Stimulated activated CD4-positive, alpha-beta T cell treated with anti-CD3 and anti-CD28 coated beads, Interleukin-12 subunit alpha, Interleukin-12 subunit beta, amount 100 ng/mL, for 4 hours (primary cell): ENCODE results near the gene TPSB2.

Source experiments
- DNase-seq: peaks from one replicate; pipeline ENCODE4 v3.0.0-alpha.2; 2020

The TPSB2 gene

DNA sequence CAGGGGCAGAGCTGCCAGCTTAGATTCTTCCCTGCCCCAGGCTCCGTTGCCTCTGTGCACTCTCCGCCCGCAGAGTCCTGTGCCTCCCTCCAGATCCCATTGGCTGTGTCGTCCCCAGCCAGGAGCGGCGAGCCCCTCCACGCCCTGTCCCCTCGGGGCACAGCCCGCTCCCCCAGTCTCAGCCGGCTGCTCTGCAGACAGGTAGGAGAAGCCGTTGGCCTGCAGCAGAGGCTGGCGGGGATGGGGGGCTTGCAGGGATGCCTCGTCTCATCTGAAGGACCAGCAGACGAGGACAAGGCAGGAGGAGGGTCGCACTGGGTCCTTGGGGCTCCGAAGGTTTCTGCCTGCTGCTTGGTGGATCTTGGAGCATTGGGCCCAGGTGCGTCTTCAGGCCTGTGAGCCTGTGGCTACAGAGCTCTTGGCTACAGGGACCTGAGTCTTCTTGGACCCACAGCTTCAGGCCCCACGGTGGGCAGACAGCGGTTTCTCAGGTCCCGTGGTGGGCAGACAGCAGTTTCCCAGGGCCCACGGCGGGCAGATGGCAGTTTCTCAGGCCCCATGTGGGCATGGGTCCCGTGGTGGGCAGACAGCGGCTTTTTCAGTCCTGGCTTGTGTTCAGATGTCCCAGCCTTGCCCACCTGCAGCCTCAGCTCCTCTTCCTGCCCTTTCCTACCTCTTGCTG is 10.9 kb downstream of the TPSB2 start:
- DNase-seq: no peak

GRCh38 chr16:1218061-1218929 is 11.7 kb downstream of the TPSB2 start:
- no peak for DNase-seq

GRCh38 chr16:1217526-1217925 is 12.5 kb downstream of the TPSB2 start:
- DNase-seq: no peak

- no peak for DNase-seq
Observed at GRCh38 chr16:1216681-1217400, 13.1 kb downstream of the TPSB2 start.

- no peak for DNase-seq
Observed at GRCh38 chr16:1216296-1216619, 13.7 kb downstream of the TPSB2 start.

DNA sequence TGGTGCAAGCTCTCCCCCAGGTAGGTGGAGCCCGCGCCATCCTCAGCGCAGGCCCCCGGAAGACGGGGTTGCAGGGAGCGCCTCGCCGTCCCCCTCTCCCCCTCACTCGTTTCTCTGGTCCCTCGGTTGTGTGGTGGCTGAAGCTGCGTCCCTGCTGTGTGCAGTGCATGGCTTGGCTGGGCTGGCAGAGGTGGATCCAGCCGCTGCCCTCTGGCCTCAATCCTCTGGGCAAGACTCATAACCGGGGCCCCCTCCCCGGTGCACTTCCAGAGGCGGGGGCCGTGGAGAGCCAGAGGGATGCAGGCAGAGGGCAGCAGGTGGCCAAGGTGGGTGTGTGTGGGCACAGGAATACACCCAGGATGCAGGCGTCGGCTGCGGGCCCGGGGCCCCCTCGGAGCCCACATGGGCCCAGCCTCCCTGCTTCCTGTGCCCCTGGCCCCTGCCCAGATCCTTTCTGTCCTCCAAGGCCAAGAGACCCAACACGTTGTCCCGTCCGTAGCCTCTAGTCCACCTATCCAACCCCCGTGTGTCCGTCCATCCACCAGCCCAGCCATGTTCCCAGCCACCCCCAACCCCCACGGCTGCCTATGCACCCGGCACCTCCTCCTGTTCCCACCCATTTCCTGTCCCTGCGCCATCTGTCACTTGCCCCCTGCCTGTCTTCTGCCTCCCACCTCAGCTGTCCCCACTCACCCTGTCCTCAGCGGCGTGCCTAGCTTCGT is 14.2 kb downstream of the TPSB2 start:
- no peak for DNase-seq

DNA sequence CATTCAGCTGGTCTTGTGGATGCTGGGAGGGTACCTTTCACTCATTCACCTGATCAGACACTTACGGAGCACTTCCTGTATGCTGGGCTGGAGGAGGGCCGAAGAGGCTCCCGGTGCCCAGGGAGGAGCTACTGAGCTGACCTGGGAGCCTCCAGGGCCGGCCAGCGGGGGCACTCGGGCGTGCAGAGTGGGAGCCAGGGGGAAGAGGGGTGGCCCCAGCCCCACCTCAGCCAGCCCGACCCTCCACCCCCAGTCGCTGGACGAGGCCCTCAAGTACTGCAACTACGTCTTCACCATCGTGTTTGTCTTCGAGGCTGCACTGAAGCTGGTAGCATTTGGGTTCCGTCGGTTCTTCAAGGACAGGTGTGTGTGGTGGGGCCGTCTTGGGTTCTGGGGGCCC is 15.3 kb downstream of the TPSB2 start:
- DNase-seq: no peak

GRCh38 chr16:1213796-1214372 is 16.1 kb downstream of the TPSB2 start:
- DNase-seq: no peak

DNA sequence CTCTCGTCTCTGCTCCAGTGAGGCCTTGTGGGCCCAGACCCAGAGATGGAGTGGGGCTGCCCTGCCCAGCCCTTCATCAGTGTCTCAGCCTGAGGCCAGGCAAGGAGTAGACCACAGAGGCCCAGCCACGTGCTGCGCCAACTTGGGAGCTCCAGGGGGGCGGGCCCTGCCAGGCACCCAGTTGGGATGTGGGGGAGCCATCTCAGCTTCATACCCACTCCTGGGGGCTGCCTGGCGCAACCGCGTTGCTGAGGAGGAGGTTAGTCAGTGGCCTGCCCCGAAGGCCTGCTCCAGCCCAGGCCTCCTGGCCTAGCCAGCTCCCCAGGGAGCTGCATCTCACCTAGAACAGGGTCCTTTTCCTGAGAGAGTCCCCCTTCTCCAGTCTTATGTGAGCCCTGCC is 16.8 kb downstream of the TPSB2 start:
- no peak for DNase-seq

DNA sequence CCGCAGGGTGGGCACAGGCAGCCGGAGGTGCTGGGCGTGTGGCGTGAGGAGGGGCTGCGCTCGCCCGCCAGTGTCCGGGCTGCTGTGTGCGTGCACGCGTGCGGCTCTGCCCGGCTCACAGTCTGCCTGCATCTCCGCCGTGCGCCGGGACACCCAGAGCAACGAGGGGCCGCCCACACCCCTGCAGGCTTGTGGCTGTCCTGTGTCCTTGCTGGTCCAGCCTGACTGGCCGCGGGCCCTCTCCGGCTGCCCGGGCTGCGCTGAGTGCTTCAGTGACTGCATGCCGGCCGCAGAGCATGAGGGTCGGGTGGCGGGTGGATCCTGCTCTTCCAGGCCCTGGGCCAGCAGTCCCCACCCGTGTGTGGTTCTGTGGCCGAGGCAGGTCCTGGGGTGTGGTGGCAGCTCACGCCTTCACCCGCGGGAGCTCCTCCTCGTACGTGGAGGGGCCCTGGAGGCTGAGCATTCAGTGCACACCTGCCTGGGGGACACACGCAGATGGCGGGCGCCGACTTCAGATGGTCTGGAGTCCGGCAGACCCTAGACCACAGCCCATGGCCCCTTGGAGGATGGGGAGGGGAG is 17.3 kb downstream of the TPSB2 start:
- DNase-seq: no peak

GRCh38 chr16:1211451-1212268 is 18.3 kb downstream of the TPSB2 start:
- DNase-seq: no peak

DNA sequence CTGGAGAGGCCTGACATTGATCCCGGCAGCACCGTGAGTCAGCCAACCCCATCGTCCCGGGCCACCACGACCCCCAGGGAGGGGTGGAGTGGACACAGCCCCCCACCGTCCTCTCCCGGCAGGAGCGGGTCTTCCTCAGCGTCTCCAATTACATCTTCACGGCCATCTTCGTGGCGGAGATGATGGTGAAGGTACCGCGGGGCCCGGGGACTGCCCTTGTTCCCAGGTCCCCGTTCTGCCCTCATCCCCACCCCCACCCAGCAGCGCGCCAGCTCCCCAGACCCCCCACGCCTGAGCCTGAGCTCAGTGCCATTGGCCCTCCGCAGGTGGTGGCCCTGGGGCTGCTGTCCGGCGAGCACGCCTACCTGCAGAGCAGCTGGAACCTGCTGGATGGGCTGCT is 19.5 kb downstream of the TPSB2 start:
- DNase-seq: no peak

DNA sequence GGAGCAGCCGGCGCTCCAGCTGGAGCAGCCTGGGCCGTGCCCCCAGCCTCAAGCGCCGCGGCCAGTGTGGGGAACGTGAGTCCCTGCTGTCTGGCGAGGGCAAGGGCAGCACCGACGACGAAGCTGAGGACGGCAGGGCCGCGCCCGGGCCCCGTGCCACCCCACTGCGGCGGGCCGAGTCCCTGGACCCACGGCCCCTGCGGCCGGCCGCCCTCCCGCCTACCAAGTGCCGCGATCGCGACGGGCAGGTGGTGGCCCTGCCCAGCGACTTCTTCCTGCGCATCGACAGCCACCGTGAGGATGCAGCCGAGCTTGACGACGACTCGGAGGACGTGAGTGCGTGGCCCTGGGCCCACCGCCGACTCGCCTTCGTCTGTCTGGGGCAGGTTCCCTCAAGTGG is 20.9 kb downstream of the TPSB2 start:
- DNase-seq: no peak

- DNase-seq: no peak
Observed at GRCh38 chr16:1208239-1208830, 21.6 kb downstream of the TPSB2 start.

GRCh38 chr16:1206786-1207185 is 23.2 kb downstream of the TPSB2 start:
- DNase-seq: no peak

- no peak for DNase-seq
Observed at GRCh38 chr16:1206326-1206725, 23.7 kb downstream of the TPSB2 start.

GRCh38 chr16:1204933-1205332 is 25.1 kb downstream of the TPSB2 start:
- DNase-seq: no peak

DNA sequence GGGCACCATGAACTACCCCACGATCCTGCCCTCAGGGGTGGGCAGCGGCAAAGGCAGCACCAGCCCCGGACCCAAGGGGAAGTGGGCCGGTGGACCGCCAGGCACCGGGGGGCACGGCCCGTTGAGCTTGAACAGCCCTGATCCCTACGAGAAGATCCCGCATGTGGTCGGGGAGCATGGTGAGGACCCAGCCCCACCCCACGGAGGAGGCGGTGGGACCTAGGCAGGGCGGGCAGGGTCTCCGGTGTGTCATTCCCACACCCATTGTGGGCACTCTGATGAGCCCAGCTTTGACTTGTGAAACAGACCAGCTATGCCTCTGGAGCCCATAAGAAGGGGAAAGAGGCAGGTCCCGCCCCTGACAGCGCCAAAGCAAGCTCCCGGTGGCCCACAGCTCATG is 27.7 kb downstream of the TPSB2 start:
- DNase-seq: no peak

- DNase-seq: no peak
Observed at GRCh38 chr16:1201444-1201843, 28.5 kb downstream of the TPSB2 start.

DNA sequence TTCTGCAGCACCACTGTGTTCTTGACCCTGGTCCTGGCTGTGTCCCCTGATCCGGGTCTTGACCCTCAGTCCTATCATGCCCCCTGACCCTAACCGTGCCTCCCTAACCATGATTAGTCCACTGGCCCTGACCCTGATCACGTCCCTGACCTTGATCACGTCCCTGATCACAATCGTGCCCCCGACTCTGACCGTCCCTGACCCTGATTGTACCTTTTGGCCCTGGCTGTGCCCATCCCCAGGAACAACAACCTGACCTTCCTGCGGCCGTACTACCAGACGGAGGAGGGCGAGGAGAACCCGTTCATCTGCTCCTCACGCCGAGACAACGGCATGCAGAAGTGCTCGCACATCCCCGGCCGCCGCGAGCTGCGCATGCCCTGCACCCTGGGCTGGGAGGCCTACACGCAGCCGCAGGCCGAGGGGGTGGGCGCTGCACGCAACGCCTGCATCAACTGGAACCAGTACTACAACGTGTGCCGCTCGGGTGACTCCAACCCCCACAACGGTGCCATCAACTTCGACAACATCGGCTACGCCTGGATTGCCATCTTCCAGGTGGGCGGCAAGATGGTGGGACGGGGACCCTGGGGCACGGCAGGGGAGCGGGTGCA is 29.9 kb downstream of the TPSB2 start:
- DNase-seq: no peak
